IPS-15b (cell line): ENCODE data around the gene TK2.

ENCODE experiments used
- H3K27me3 ChIP-seq: one replicate; pipeline ENCODE4 v1.6.1; 2013; ENCODE audit warnings: low read length; ENCODE audit not compliant: control insufficient read depth, insufficient read depth
- H3K36me3 ChIP-seq: one replicate; pipeline ENCODE4 v1.6.1; 2013; ENCODE audit warnings: low read length; ENCODE audit not compliant: control insufficient read depth, insufficient read depth
- H3K4me1 ChIP-seq: one replicate; pipeline ENCODE4 v1.6.1; 2013; ENCODE audit warnings: mild to moderate bottlenecking, low read length; ENCODE audit not compliant: control insufficient read depth, insufficient read depth
- H3K4me3 ChIP-seq: one replicate; pipeline ENCODE4 v1.5.1; 2013; ENCODE audit warnings: low read depth, low read length
- H3K9ac ChIP-seq: one replicate; pipeline ENCODE4 v1.6.1; 2013; ENCODE audit warnings: low read depth, mild to moderate bottlenecking, low read length
- H3K9me3 ChIP-seq: one replicate; pipeline ENCODE4 v1.6.1; 2013; ENCODE audit warnings: mild to moderate bottlenecking, low read length; ENCODE audit not compliant: control insufficient read depth, insufficient read depth

Gene TK2

DNA sequence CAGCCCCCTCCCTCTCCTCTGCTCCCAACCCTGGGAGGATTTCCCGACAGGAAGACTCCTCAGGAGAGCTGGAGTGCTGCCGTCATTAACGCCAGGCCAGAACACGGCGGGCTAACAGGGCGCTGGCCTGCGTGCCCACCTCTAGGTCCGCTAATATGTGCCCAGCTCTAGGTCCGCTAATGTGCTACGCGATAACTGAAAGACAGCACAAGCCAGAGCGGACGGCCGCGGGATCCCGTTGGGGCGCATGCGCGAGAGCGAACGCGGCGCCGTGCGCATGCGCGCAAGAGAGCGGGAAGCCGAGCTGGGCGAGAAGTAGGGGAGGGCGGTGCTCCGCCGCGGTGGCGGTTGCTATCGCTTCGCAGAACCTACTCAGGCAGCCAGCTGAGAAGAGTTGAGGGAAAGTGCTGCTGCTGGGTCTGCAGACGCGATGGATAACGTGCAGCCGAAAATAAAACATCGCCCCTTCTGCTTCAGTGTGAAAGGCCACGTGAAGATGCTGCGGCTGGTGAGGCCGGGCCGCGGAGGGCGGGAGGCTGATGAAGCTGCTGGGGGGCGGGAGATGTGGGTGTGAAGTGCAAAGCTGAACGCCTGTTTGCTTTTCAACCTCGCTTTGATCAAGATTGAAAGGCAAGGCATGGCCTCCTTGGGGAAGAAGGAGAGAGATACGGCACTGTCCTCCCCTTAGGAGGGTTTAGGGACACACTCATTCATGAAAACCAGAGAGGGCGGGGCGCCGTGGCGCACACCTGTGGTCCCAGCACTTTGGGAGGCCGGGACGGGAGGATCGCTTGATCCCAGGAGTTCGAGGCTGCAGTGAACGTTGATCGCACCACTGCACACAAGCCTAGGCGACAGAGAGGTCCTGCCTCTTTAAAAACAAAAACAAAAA is 2.6 kb upstream of the TK2 start, which contains the start of gene CKLF:
Gene CKLF (plus strand): TSS at position 291 of the 892 bp plus-strand sequence. CDS start 140 bp downstream, at position 431.
- Histone ChIP-seq H3K27me3 (peaks cover 14% of the 10 kb centered on the region), H3K36me3 (no peaks in the 10 kb centered on the region), H3K9me3 (no peaks in the 10 kb centered on the region), H3K4me3 (peak within 1 kb of the TSS; percentile 64), H3K4me1 (no peaks in the 10 kb centered on the region), H3K9ac (no peak within 1 kb of the TSS)

DNA sequence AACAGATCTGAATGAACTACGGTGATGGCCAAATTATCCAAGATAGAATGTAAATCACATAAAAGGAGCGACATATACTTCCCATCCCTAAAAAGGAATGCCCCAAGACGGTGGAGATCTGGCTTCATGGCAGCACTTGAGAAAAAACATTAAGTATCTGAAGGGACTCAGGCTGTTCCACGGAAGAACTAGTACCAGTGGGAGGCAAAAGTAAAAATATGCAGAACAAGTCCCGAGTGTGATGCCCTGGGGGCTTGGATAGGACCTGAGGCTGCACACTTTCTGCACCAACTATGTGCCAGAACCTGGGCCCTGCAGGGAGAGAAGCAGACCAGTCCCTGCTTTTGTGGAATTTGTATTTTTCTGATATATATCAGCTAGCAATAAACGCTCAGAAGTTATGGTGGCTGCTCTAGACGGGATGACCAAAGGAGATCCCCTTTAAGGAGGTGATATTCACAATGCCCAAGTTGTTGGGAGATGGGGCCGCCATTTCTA is 1.9 kb upstream of the TK2 start:
- peaks cover 14% of the 10 kb centered on the region for H3K27me3 ChIP-seq
- no peaks in the 10 kb centered on the region for H3K36me3 ChIP-seq
- H3K4me3 ChIP-seq, result peak overlapping the region; percentile 64
- H3K4me1 ChIP-seq, result no peaks in the 10 kb centered on the region
- no peaks in the 10 kb centered on the region for H3K9me3 ChIP-seq
- no peak overlapping the region for H3K9ac ChIP-seq

DNA sequence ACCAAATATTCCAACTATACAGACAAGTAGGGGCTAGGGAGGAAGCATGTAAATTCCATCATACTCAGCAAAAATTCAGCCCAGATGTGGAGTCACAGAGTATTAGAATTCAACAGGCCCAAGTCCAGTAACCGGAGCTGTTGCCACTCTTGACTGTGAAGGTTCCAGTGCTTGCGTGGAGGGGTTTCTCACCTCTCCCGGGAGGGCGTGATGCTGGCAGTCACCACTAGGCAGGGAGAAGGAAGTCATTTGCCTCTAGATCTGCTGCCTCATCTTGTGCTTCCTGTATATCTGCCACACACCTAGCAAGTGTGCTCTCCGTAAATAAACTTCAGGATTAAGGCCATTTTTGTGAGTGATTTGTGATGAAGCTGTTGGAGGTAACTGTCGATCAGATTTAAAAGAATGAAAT is 1.4 kb upstream of the TK2 start:
- no peaks in the 10 kb centered on the region for H3K4me1 ChIP-seq

DNA sequence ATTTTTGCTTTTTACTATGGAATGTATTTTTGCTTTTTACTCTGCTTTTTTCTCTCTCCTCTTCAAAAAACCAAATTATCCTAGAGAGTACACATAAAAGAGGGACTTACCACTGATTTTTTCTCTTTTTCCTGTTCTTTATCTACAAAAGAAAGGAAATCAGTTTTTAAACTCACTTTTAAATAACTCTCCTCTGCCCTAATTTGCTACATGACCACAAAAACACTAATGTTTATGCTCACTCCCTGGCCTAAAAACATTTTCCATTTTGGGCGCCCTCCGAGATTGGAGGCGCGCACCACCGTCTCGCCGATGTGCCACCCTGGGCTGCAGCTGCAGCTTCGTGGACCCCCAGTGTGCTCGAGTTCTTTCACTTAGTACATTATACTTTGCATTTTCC is 1.1 kb downstream of the TK2 start:
- H3K4me1 ChIP-seq, result no peaks in the 10 kb centered on the region
- peak overlapping the region; percentile 91 for H3K9ac ChIP-seq
- peaks cover 14% of the 10 kb centered on the region for H3K27me3 ChIP-seq
- no peaks in the 10 kb centered on the region for H3K9me3 ChIP-seq
- H3K36me3 ChIP-seq, result no peaks in the 10 kb centered on the region
- H3K4me3 ChIP-seq, result peak overlapping the region; percentile 62

More for the DNA sequence above, 1.4 kb upstream of the TK2 start:
- H3K4me3 ChIP-seq, result no peak overlapping the region
- no peaks in the 10 kb centered on the region for H3K9me3 ChIP-seq
- no peaks in the 10 kb centered on the region for H3K36me3 ChIP-seq
- no peak overlapping the region for H3K9ac ChIP-seq
- peaks cover 14% of the 10 kb centered on the region for H3K27me3 ChIP-seq

DNA sequence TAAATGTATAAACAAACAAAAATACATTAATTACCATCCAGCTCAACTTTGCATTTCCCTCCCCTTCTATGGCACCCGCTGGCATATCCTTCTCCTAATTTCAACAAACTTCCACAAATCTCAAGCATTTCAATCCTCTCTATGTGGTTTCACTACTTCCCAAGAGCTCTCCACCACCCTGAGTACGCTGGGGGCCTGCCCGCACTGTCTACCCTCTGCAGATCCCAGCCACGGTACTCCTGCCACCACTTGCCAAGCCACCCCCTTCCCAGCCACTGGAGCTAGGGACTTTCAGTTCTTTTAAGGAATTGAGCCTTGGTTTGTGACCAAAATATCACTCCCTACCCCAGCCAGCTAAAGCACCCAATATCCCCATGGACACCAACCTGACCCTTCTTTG is 1.9 kb downstream of the TK2 start:
- Histone ChIP-seq H3K9me3 (no peaks in the 10 kb centered on the region), H3K36me3 (no peaks in the 10 kb centered on the region), H3K4me1 (no peaks in the 10 kb centered on the region), H3K27me3 (peaks cover 10% of the 10 kb centered on the region), H3K4me3 (no peak overlapping the region), H3K9ac (no peak overlapping the region)

DNA sequence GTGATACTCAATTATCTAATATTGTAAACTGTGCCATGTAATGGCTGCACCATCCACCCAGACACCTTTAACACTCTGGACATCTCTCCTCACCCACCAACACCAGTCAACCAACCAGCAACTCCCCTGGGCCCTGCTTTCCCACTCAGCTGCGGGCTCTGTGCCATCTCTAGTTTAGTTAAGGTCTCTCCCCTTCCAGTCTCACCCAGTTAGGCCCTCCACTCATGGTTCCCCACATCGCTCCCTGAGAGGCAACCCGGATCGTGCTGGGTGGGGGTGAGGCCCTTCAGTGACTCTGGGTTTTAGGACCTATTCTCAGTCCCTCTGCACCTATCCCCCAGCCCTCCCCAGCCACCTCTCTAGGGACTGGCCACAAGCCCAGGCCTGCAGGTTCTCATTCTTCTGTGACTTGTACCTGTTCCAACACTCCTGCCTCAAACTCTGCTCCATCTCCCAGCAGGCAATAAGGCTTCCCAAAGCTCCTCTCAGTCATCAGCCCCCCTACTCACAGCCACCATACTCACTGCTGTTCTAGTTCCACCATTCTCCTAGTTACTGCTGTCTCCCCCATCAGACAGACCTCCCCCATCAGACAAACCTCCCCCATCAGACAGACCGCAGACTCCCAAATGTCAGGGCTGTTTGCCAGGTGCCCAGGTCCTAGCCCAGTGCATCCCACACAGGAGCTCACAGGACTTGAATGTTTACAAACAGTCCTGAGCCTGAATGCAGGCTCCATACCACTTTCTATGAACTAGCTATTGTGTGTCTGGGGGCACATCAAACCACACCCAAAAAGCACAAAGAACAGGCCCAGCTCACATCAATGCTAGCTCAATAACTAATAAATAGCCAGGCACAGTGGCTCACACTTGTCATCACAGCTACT is 2.6 kb downstream of the TK2 start:
- Histone ChIP-seq H3K9ac (no peak overlapping the region), H3K4me1 (no peaks in the 10 kb centered on the region)

DNA sequence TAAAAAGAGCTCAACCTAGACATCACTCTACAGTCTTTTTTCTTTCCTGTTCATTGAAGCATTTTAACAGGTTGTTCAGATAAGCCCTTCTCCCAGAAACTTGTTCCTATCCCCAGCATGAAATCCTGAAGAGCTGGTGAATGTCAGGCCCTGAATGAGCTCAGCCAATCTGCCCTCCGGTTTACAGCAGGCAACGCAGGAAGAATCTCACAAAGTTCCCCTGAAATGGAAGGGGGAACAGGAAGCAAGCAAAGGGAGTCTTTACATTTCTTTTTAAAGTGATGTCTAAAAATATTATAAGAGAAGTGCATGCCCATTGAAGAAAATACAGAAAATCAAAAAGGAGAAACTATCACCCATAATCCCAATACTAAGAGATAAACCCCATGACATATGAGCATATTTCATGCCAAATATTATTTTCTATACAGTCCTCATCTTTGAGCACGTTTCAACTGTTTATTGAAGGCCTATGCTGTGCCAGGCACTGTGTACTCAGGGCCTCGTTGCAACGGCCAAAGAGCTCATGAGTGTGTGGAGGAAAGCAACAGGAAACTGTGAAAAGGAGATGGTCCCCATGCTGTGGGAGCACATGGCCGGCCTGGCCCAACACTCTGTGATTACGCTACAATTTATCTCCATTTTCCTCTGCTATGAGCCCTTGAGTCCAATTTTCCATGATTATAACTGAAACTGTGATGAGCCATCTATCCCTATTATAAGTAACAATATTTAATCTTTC is 5.7 kb downstream of the TK2 start:
- no peak overlapping the region for H3K4me3 ChIP-seq

More for the DNA sequence above, 2.6 kb downstream of the TK2 start:
- Histone ChIP-seq H3K36me3 (no peaks in the 10 kb centered on the region), H3K4me3 (no peak overlapping the region), H3K27me3 (peaks cover 6% of the 10 kb centered on the region), H3K9me3 (no peaks in the 10 kb centered on the region)

DNA sequence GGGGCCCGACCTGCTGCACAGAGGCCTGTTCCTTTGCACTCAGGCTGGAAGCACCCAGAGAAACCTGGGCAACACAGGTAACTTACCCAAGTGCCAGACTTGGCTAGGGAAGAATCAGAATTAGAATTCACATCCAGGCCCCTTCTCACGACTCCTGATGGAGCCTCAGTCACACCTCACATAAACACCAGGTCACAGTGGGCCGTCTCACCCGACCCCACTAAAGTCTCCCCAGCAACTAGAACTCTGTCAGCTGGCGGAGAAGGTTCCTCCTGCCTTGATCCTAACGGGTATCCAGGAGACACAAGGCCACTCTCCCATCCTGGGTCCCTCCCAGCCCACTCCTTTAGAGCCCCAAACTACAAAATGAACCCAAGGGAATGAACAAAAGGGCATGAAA is 6.4 kb downstream of the TK2 start:
- Histone ChIP-seq H3K9me3 (no peaks in the 10 kb centered on the region), H3K27me3 (no peaks in the 10 kb centered on the region), H3K4me1 (peaks cover 4% of the 10 kb centered on the region), H3K36me3 (no peaks in the 10 kb centered on the region), H3K4me3 (no peak overlapping the region), H3K9ac (no peak overlapping the region)

More for the DNA sequence above, 5.7 kb downstream of the TK2 start:
- Histone ChIP-seq H3K9me3 (no peaks in the 10 kb centered on the region), H3K9ac (no peak overlapping the region), H3K36me3 (no peaks in the 10 kb centered on the region), H3K27me3 (no peaks in the 10 kb centered on the region), H3K4me1 (peaks cover 4% of the 10 kb centered on the region)

DNA sequence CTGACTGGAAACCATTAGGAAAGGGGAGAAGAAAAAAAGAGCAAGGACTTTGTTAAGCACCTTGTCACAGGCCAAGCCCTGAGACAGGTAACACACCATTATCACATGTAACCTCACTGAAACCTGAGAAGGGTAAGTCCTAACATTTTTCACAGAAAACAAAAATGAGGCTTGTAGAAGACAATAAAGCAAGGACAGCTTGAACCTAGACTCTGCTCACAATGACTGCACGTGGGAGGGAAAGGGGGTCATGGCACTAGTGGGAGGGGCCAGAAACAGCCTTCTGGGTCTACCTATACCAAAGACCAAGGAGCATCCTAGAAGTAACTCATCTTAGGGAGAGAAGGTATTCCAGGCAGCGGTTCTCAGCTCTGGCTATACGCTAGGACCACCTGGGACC is 7.5 kb downstream of the TK2 start:
- Histone ChIP-seq H3K36me3 (no peaks in the 10 kb centered on the region), H3K4me1 (peaks cover 4% of the 10 kb centered on the region), H3K9me3 (no peaks in the 10 kb centered on the region), H3K27me3 (no peaks in the 10 kb centered on the region), H3K9ac (no peak overlapping the region), H3K4me3 (no peak overlapping the region)

DNA sequence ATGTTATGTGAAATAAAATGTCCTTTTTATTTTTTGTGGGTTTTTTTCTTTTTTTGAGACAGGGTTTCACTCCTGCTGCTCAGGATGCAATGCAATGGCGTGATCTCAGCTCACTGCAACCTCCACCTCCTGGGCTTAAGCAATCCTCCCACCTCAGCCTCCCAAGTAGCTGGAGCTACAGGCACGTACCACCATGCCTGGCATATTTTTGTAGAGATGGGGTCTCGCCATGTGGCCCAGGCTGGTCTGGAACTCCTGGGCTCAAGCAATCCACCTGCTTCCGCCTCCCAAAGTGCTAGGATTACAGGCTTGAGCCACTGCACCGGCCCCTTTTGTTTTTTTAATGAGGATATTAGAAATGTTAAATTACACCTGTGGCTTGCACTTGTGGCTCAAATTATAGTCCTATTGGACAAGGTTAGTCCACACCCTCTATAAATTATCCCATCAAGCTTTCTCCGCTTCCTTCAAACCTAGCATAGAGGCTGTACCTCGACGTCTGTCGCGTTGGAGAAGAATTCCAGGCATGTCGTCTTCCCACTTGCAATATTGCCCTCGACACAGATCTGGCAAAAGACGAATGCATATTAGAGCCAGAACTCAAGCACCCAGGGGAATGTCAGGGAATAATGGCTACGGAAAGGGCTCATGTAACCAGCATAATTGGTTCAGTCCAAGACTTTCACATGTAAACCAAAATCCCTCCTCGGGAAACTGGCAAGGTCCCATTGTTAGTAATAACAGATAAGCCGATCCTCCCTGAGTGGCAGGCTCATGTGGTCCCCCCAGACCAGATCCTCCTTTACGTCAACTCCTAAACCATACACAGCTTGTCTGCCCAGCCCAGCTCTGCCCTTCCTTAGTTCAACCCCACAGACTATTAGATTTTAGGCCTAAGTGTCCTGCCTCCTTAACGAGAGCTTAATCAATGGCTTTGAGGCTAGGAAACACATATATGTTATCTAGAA is 8.2 kb downstream of the TK2 start:
- Histone ChIP-seq H3K9me3 (no peaks in the 10 kb centered on the region), H3K4me1 (peaks cover 4% of the 10 kb centered on the region), H3K36me3 (no peaks in the 10 kb centered on the region), H3K4me3 (no peak overlapping the region), H3K9ac (no peak overlapping the region), H3K27me3 (no peaks in the 10 kb centered on the region)
